Ishikawa (cell line): ENCODE measurements around the gene ADAMTS7.

ENCODE experiments used
- CREB1 ChIP-seq: IDR thresholded peaks from 2 replicates; pipeline ENCODE4 v1.6.1; 2012; ENCODE audit warnings: low read depth
- EP300 ChIP-seq: IDR thresholded peaks from 2 replicates; pipeline ENCODE4 v1.6.1; 2012; ENCODE audit warnings: borderline replicate concordance
- FOXM1 ChIP-seq: IDR thresholded peaks from 2 replicates; pipeline ENCODE4 v1.6.1; 2012; ENCODE audit warnings: low read depth, borderline replicate concordance
- MAX ChIP-seq: IDR thresholded peaks from 2 replicates; pipeline ENCODE4 v1.6.1; 2012
- RAD21 ChIP-seq: IDR thresholded peaks from 2 replicates; pipeline ENCODE4 v1.6.1; 2012; ENCODE audit warnings: low read depth
- REST ChIP-seq: IDR thresholded peaks from 2 replicates; pipeline ENCODE4 v1.6.1; 2012; ENCODE audit warnings: low read depth, mild to moderate bottlenecking
- TAF1 ChIP-seq: IDR thresholded peaks from 2 replicates; pipeline ENCODE4 v1.6.1; 2012; ENCODE audit warnings: low read depth, mild to moderate bottlenecking

DNA sequence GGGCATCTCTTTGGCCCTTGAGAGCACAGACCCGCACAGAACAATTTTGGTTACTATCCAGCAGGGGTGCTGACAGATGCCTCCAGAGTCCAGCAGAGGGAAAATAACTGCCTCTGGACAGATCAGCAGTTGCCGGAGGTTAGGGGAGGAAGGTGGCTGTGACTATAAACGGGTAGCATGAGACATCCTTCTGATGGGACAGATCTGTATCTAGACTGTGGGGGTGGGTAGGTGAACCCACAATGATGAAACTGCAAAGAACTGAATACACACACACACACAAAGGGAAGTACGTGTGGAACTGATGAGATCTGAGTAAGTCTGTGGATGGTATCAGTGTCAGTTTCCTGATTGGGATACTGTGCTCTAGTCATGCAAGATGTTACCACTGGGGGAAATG, 21.2 kb downstream of the ADAMTS7 start:
- TF ChIP-seq MAX (no peak), TAF1 (no peak), EP300 (no peak), REST (no peak), CREB1 (no peak), FOXM1 (no peak), RAD21 (no peak)
